Lower lobe of right lung (tissue), 2 donors: ENCODE results near the gene PRRT2. TPM values are rescaled to one million over a fixed set of nuclear protein-coding genes. Genes with fewer than 3 reads are reported as not detected.

Experiments
- ATAC-seq, 2 donors: fragments of 200-7000 bp; cut with Tn5 transposase; one replicate each; pipeline ENCODE4 v1.9.1; 2020 to 2022; ENCODE audit warnings: mild to moderate bottlenecking in 2 of 2, moderate library complexity in 2 of 2
- DNase-seq: peaks from one replicate; pipeline ENCODE4 v3.0.0-alpha.2; 2020
- H3K27ac ChIP-seq: fragments of 200-600 bp; one replicate; pipeline ENCODE4 v1.8.0; 2022
- H3K27me3 ChIP-seq: fragments of 200-600 bp; one replicate; pipeline ENCODE4 v1.8.0; 2022; ENCODE audit warnings: low read depth
- H3K36me3 ChIP-seq: fragments of 200-600 bp; one replicate; pipeline ENCODE4 v1.8.0; 2022; ENCODE audit warnings: mild to moderate bottlenecking
- H3K4me1 ChIP-seq: fragments of 200-600 bp; one replicate; pipeline ENCODE4 v1.8.0; 2022
- H3K4me3 ChIP-seq: fragments of 200-600 bp; one replicate; pipeline ENCODE4 v1.8.0; 2022; ENCODE audit warnings: mild to moderate bottlenecking
- H3K9me3 ChIP-seq: fragments of 200-600 bp; one replicate; pipeline ENCODE4 v1.8.0; 2022
- intact Hi-C: fragments of 100-400 bp; cut with DNase I; formaldehyde crosslinking; loops from one replicate; pipeline ENCODE4 v1.11.0; 2022
- total RNA-seq: library from RNA; stranded (reverse); fragmentation: NEBNext Ultra II Directional; extraction: Animal tissue kit (Norgen Biotek cat#: 25700); gene quantifications from one replicate; pipeline ENCODE4 v1.2.1, GENCODE V29; 2021
- TF ChIP-seq, protein P1 (sequence below): fragments of 200-600 bp; IDR thresholded peaks from one replicate; pipeline ENCODE4 v1.8.0; 2022; ENCODE audit warnings: antibody characterized with exemption, mild to moderate bottlenecking
- donor health status: DM: no; HTN: yes; CAD: no; lungs with severe emphysema.

The PRRT2 gene
- total RNA-seq, 1 donor from 2014 or later = 3.2 TPM

GRCh38 chr16:29812754-29813643 is 1.0 kb downstream of the PRRT2 start:
- DNase-seq (no peak), ATAC-seq (no peak)
- peaks cover 68% of the 10 kb centered on the region for H3K4me1 ChIP-seq
- peak overlapping the region; percentile 31 for H3K27ac ChIP-seq
- intact Hi-C loops = no loop called here
- H3K27me3 ChIP-seq = no peaks in the 10 kb centered on the region
- H3K36me3 ChIP-seq = peaks cover 27% of the 10 kb centered on the region
- no peaks in the 10 kb centered on the region for H3K9me3 ChIP-seq
- H3K4me3 ChIP-seq = peak overlapping the region; percentile 61
- TF ChIP-seq, protein P1, sequence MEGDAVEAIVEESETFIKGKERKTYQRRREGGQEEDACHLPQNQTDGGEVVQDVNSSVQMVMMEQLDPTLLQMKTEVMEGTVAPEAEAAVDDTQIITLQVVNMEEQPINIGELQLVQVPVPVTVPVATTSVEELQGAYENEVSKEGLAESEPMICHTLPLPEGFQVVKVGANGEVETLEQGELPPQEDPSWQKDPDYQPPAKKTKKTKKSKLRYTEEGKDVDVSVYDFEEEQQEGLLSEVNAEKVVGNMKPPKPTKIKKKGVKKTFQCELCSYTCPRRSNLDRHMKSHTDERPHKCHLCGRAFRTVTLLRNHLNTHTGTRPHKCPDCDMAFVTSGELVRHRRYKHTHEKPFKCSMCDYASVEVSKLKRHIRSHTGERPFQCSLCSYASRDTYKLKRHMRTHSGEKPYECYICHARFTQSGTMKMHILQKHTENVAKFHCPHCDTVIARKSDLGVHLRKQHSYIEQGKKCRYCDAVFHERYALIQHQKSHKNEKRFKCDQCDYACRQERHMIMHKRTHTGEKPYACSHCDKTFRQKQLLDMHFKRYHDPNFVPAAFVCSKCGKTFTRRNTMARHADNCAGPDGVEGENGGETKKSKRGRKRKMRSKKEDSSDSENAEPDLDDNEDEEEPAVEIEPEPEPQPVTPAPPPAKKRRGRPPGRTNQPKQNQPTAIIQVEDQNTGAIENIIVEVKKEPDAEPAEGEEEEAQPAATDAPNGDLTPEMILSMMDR = no peak

GRCh38 chr16:29813644-29814562 is 1.9 kb downstream of the PRRT2 start:
- no peak overlapping the region for H3K4me3 ChIP-seq
- DNase-seq = no peak
- H3K27me3 ChIP-seq = no peaks in the 10 kb centered on the region
- H3K27ac ChIP-seq = no peak overlapping the region
- TF ChIP-seq, protein P1 = no peak
- no peaks in the 10 kb centered on the region for H3K9me3 ChIP-seq
- intact Hi-C loops = no loop called here
- ATAC-seq = no peak
- peaks cover 68% of the 10 kb centered on the region for H3K4me1 ChIP-seq
- H3K36me3 ChIP-seq = peaks cover 31% of the 10 kb centered on the region

- no peak for DNase-seq
- Histone ChIP-seq H3K36me3 (peaks cover 31% of the 10 kb centered on the region), H3K27me3 (no peaks in the 10 kb centered on the region), H3K4me3 (peak overlapping the region; percentile 78), H3K9me3 (no peaks in the 10 kb centered on the region), H3K27ac (no peak overlapping the region), H3K4me1 (peaks cover 68% of the 10 kb centered on the region)
- intact Hi-C loops = no loop called here
- TF ChIP-seq, protein P1 = no peak
- no peak for ATAC-seq
Observed at GRCh38 chr16:29814592-29814991, 2.6 kb downstream of the PRRT2 start.

DNA sequence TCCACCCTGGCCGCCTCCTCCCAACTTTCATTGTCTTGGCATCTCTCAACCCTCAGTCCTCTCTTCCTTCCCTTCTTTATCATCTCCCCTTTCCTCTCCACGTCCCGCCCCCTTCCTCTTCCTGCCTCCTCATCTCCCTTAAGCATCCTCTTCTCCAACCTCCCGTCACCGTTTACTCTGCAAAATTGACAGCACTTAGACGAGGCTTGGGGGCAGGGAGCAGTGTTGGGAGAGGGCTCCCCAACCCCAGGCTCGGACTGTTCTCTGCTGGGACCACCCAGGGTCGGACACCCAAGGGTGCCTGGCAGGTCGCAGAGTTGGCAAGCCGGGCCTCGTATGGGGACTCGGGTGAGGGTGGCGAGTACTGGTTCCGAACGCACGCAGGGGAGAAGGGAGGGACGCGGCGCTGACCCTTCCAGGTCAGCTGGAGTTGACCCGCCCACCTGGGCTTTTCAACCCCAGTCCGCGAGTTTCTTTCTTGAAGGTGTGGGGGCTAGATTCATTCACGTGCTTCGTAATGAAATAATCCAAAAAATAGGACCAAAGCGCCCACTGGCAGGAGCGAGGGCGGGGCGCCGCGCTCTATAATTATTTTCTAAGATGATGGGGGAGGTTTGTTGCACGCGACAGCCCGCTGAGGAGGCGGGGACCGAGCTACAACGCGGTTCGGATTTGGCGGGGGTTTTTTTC is 3.2 kb downstream of the PRRT2 start:
- DNase-seq = peak; percentile 61
- intact Hi-C loops = no loop called here

More for the DNA sequence above, 3.2 kb downstream of the PRRT2 start:
- H3K27me3 ChIP-seq = no peaks in the 10 kb centered on the region
- no peak for ATAC-seq
- peaks cover 27% of the 10 kb centered on the region for H3K36me3 ChIP-seq
- H3K4me1 ChIP-seq = peaks cover 68% of the 10 kb centered on the region
- H3K4me3 ChIP-seq = peak overlapping the region; percentile 78
- H3K27ac ChIP-seq = peak overlapping the region; percentile 82
- H3K9me3 ChIP-seq = no peaks in the 10 kb centered on the region
- TF ChIP-seq, protein P1 = no peak
